H9 (cell line): ENCODE data around the gene RAMP3. TPM values are rescaled to one million over a fixed set of nuclear protein-coding genes. Genes with fewer than 3 reads are reported as not detected.

Source experiments
- DNase-seq: peaks from one replicate; pipeline ENCODE4 v3.0.0-alpha.2; 2017
- H2AFZ ChIP-seq: one replicate; pipeline ENCODE4 v1.6.1; 2013; ENCODE audit warnings: mild to moderate bottlenecking, low read length, control low read depth, moderate library complexity
- H2AK5ac ChIP-seq: 2 replicates; pipeline ENCODE4 v1.6.1; 2013; ENCODE audit warnings: low read length, control low read depth, mixed read lengths; ENCODE audit not compliant: insufficient read length
- H2BK120ac ChIP-seq: one replicate; pipeline ENCODE4 v1.6.1; 2013; ENCODE audit warnings: low read depth, mild to moderate bottlenecking, low read length, control low read depth, inconsistent platforms; ENCODE audit not compliant: poor library complexity, severe bottlenecking
- H2BK12ac ChIP-seq: 2 replicates; pipeline ENCODE4 v1.6.1; 2013; ENCODE audit warnings: low read length, control low read depth, mixed read lengths, low read depth; ENCODE audit not compliant: insufficient read length
- H2BK15ac ChIP-seq: 2 replicates; pipeline ENCODE4 v1.6.1; 2013; ENCODE audit warnings: low read depth, low read length, control low read depth
- H2BK20ac ChIP-seq: one replicate; pipeline ENCODE4 v1.6.1; 2013; ENCODE audit warnings: low read depth, mild to moderate bottlenecking, low read length, control low read depth, inconsistent platforms; ENCODE audit not compliant: poor library complexity, severe bottlenecking
- H2BK5ac ChIP-seq: 2 replicates; pipeline ENCODE4 v1.6.1; 2013; ENCODE audit warnings: low read length, control low read depth, mixed read lengths; ENCODE audit not compliant: insufficient read length
- H3K14ac ChIP-seq: 2 replicates; pipeline ENCODE4 v1.6.1; 2013; ENCODE audit warnings: low read length, control low read depth; ENCODE audit not compliant: insufficient read depth
- H3K18ac ChIP-seq: 2 replicates; pipeline ENCODE4 v1.6.1; 2013; ENCODE audit warnings: low read depth, mild to moderate bottlenecking, mixed read lengths, low read length, control low read depth; ENCODE audit not compliant: insufficient read length
- H3K23ac ChIP-seq: 2 replicates; pipeline ENCODE4 v1.6.1; 2013; ENCODE audit warnings: low read length, control low read depth, mixed read lengths, low read depth; ENCODE audit not compliant: insufficient read length
- H3K23me2 ChIP-seq: 2 replicates; pipeline ENCODE4 v1.6.1; 2013; ENCODE audit warnings: low read depth, mild to moderate bottlenecking, mixed read lengths, low read length, control low read depth; ENCODE audit not compliant: insufficient read length, poor library complexity, severe bottlenecking
- H3K27ac ChIP-seq: 2 replicates; pipeline ENCODE4 v1.5.1; 2013; ENCODE audit warnings: low read length, control low read depth, mixed read lengths, low read depth; ENCODE audit not compliant: insufficient read length
- H3K27me3 ChIP-seq: 2 replicates; pipeline ENCODE4 v1.6.1; 2013; ENCODE audit warnings: low read length, control low read depth, inconsistent platforms; ENCODE audit not compliant: insufficient read depth
- H3K4ac ChIP-seq: 2 replicates; pipeline ENCODE4 v1.6.1; 2013; ENCODE audit warnings: low read depth, mild to moderate bottlenecking, control low read depth, inconsistent platforms, low read length, moderate library complexity
- H3K4me1 ChIP-seq: 2 replicates; pipeline ENCODE4 v1.6.1; 2013; ENCODE audit warnings: low read length, control low read depth, inconsistent platforms; ENCODE audit not compliant: insufficient read depth
- H3K4me2 ChIP-seq: 2 replicates; pipeline ENCODE4 v1.6.1; 2013; ENCODE audit warnings: low read length, control low read depth, mixed read lengths; ENCODE audit not compliant: insufficient read length, insufficient read depth
- H3K56ac ChIP-seq: 2 replicates; pipeline ENCODE4 v1.6.1; 2013; ENCODE audit warnings: low read depth, mild to moderate bottlenecking, mixed read lengths, low read length, control low read depth; ENCODE audit not compliant: insufficient read length
- H3K79me1 ChIP-seq: 2 replicates; pipeline ENCODE4 v1.6.1; 2013; ENCODE audit warnings: low read depth, mild to moderate bottlenecking, moderate library complexity, low read length, control low read depth, inconsistent platforms; ENCODE audit not compliant: insufficient read depth, poor library complexity, severe bottlenecking
- H3K79me2 ChIP-seq: 2 replicates; pipeline ENCODE4 v1.6.1; 2013; ENCODE audit warnings: low read length, control low read depth, inconsistent platforms; ENCODE audit not compliant: insufficient read depth
- H3K9ac ChIP-seq: 2 replicates; pipeline ENCODE4 v1.6.1; 2013; ENCODE audit warnings: low read length, control low read depth, mixed read lengths; ENCODE audit not compliant: insufficient read length; ENCODE audit errors: extremely low read depth
- H3K9me3 ChIP-seq: one replicate; pipeline ENCODE4 v1.6.1; 2013; ENCODE audit warnings: low read depth, low read length, inconsistent platforms; ENCODE audit not compliant: control insufficient read depth
- H3T11ph ChIP-seq: one replicate; pipeline ENCODE4 v1.6.1; 2013; ENCODE audit warnings: mild to moderate bottlenecking, low read length, control low read depth, inconsistent platforms
- H4K20me1 ChIP-seq: one replicate; pipeline ENCODE4 v1.6.1; 2013; ENCODE audit not compliant: control insufficient read depth, insufficient read length, insufficient read depth
- H4K5ac ChIP-seq: 2 replicates; pipeline ENCODE4 v1.6.1; 2013; ENCODE audit warnings: low read depth, mild to moderate bottlenecking, mixed read lengths, low read length, control low read depth; ENCODE audit not compliant: insufficient read length
- H4K8ac ChIP-seq: replicated peaks from 2 replicates; pipeline ENCODE4 v1.6.1; 2013; ENCODE audit warnings: low read length, control low read depth, mixed read lengths, low read depth; ENCODE audit not compliant: insufficient read length
- H4K91ac ChIP-seq: 2 replicates; pipeline ENCODE4 v1.6.1; 2013; ENCODE audit warnings: low read depth, mild to moderate bottlenecking, moderate library complexity, mixed read lengths, low read length, control low read depth; ENCODE audit not compliant: insufficient read length
- H3K27ac Mint-ChIP-seq, 3 experiments: 2 replicates in 2 of 3; 3 replicates in 1 of 3; pipeline ENCODE4 v1.8.0; 2020 to 2021; ENCODE audit warnings: mixed read lengths in 3 of 3, mild to moderate bottlenecking in 1 of 3, moderate library complexity in 1 of 3
- H3K27me3 Mint-ChIP-seq: 2 replicates; pipeline ENCODE4 v1.8.0; 2021; ENCODE audit warnings: low read depth, mild to moderate bottlenecking, moderate library complexity, mixed read lengths
- H3K36me3 Mint-ChIP-seq, 3 experiments: 2 replicates in 2 of 3; 3 replicates in 1 of 3; pipeline ENCODE4 v1.8.0; 2020 to 2021; ENCODE audit warnings: low read depth in 3 of 3, mixed read lengths in 3 of 3; ENCODE audit not compliant: insufficient read depth in 1 of 3
- H3K4me1 Mint-ChIP-seq, 2 experiments: 2 replicates each; pipeline ENCODE4 v1.8.0; 2020; ENCODE audit warnings: mixed read lengths in 2 of 2
- H3K4me3 Mint-ChIP-seq, 2 experiments: 2 replicates in 1 of 2; 3 replicates in 1 of 2; pipeline ENCODE4 v1.8.0; 2020 to 2021; ENCODE audit warnings: mild to moderate bottlenecking in 2 of 2, mixed read lengths in 2 of 2, moderate library complexity in 1 of 2
- H3K9me3 Mint-ChIP-seq, 2 experiments: 2 replicates in 1 of 2; 3 replicates in 1 of 2; pipeline ENCODE4 v1.8.0; 2020; ENCODE audit warnings: mild to moderate bottlenecking in 2 of 2, mixed read lengths in 2 of 2, moderate library complexity in 1 of 2
- CTCF ChIP-seq: fragments of 200-600 bp; sonication (generic); conservative IDR thresholded peaks from 3 replicates; pipeline ENCODE4 v1.8.0; 2021; ENCODE audit warnings: antibody characterized with exemption, mild to moderate bottlenecking
- WGBS: extraction: QIAGEN DNeasy Blood & Tissue Kit; methylation state at CpG from one replicate; pipeline ENCODE4 v1.1.7; 2013; ENCODE audit warnings: missing lambda C conversion rate, low lambda C conversion rate, mixed read lengths; ENCODE audit not compliant: insufficient read length; ENCODE audit errors: extremely low coverage; 5-methylcytosine and 5-hydroxymethylcytosine counted together
- total RNA-seq: library from RNA; stranded (reverse); gene quantifications from 2 replicates; pipeline ENCODE4 v1.2.1, GENCODE V29; 2021

Gene RAMP3
- total RNA-seq, 1 experiment from 2014 or later = 0.63 TPM

- H4K91ac ChIP-seq = no peak overlapping the region
- H3T11ph ChIP-seq = no peak overlapping the region
- no CpG with 5 or more reads among the region's 8 CpGs for WGBS
- Mint-ChIP-seq H3K4me3 (no peak overlapping the region), H3K4me1 (peaks cover 12 to 29% of the 10 kb centered on the region in 2 experiments), H3K9me3 (no peaks in the 10 kb centered on the region), H3K27me3 (peaks cover 30% of the 10 kb centered on the region), H3K36me3 (no peaks in the 10 kb centered on the region), H3K27ac (peak overlapping the region in 1 of 3 experiments; percentile 74; a peak in 1 of 7 replicates)
- no peaks in the 10 kb centered on the region for H3K4me1 ChIP-seq
- H2BK15ac ChIP-seq = no peak overlapping the region
- H3K27ac ChIP-seq = no peak overlapping the region
- DNase-seq = no peak
- no peaks in the 10 kb centered on the region for H3K9me3 ChIP-seq
- H2BK20ac ChIP-seq = no peak overlapping the region
- H3K56ac ChIP-seq = no peak overlapping the region
- H3K23ac ChIP-seq = no peak overlapping the region
- H4K8ac ChIP-seq = no peak overlapping the region
- H3K4me2 ChIP-seq = no peak overlapping the region
- H3K23me2 ChIP-seq = no peaks in the 10 kb centered on the region
- no peak overlapping the region for H2AK5ac ChIP-seq
- H3K27me3 ChIP-seq = no peaks in the 10 kb centered on the region; the same call in 1 of the 2 replicates
- H3K79me2 ChIP-seq = no peaks in the 10 kb centered on the region
- no peak overlapping the region for H3K14ac ChIP-seq
- no peak overlapping the region for H3K4ac ChIP-seq
- no peak overlapping the region for H2BK120ac ChIP-seq
- no peak overlapping the region for H4K5ac ChIP-seq
- no peak overlapping the region for H3K9ac ChIP-seq
- no peak overlapping the region for H2AFZ ChIP-seq
- TF ChIP-seq CTCF = no peak
- H2BK5ac ChIP-seq = no peak overlapping the region
- no peak overlapping the region for H2BK12ac ChIP-seq
- no peaks in the 10 kb centered on the region for H3K79me1 ChIP-seq
- no peaks in the 10 kb centered on the region for H4K20me1 ChIP-seq
- H3K18ac ChIP-seq = no peak overlapping the region
Measured at GRCh38 chr7:45215601-45216062, 58.0 kb downstream of the RAMP3 start.
